IMR-90 (cell line): ENCODE results near the gene KBTBD13. TPM values are rescaled to one million over a fixed set of nuclear protein-coding genes. Genes with fewer than 3 reads are reported as not detected.

Experiments used
- ATAC-seq: fragments of 200-7000 bp; cut with Tn5 transposase; 2 replicates; pipeline ENCODE4 v1.9.1; 2020; ENCODE audit warnings: low read depth, mild to moderate bottlenecking, moderate library complexity
- BruUV-seq: library from RNA; stranded (reverse); fragments of 400-500 nt; replicated peaks from 2 replicates; lab custom pipeline; 2021; lab: Mats Ljungman, UMichigan
- CTCF ChIA-PET: fragments of 300-600 bp; formaldehyde crosslinking; extraction: SDS; loops from one replicate; lab custom pipeline; 2021; ENCODE audit warnings: antibody characterized with exemption; lab: Yijun Ruan, JAX
- POLR2A ChIA-PET: fragments of 300-600 bp; sonication (Branson Sonifier 250); formaldehyde crosslinking; loops from one replicate; lab custom pipeline; 2022; ENCODE audit warnings: antibody characterized with exemption; ENCODE audit not compliant: unreplicated experiment; lab: Charles Lee
- DNase-seq: peaks from one replicate; pipeline ENCODE4 v3.0.0; 2013
- H2AFZ ChIP-seq: replicated peaks from 2 replicates; pipeline ENCODE3; 2013; ENCODE audit warnings: low read length, mild to moderate bottlenecking; ENCODE audit not compliant: poor library complexity
- H2AK5ac ChIP-seq: 2 replicates; pipeline ENCODE4 v1.6.1; 2013; ENCODE audit warnings: low read depth, low read length, inconsistent platforms
- H2AK9ac ChIP-seq: replicated peaks from 2 replicates; pipeline ENCODE3; 2013; ENCODE audit warnings: mild to moderate bottlenecking, low read depth, low read length, moderate library complexity; ENCODE audit not compliant: poor library complexity
- H2BK120ac ChIP-seq: 2 replicates; pipeline ENCODE4 v1.6.1; 2013; ENCODE audit warnings: low read depth, low read length, inconsistent platforms
- H2BK15ac ChIP-seq: 3 replicates; pipeline ENCODE4 v1.6.1; 2013; ENCODE audit warnings: low read depth, low read length, inconsistent platforms
- H2BK20ac ChIP-seq: 2 replicates; pipeline ENCODE4 v1.6.1; 2013; ENCODE audit warnings: low read depth, mild to moderate bottlenecking, inconsistent platforms, low read length, moderate library complexity
- H2BK5ac ChIP-seq: 2 replicates; pipeline ENCODE4 v1.6.1; 2013; ENCODE audit warnings: mild to moderate bottlenecking, low read depth, low read length, inconsistent platforms; ENCODE audit not compliant: poor library complexity, severe bottlenecking
- H3K14ac ChIP-seq: replicated peaks from 2 replicates; pipeline ENCODE4 v1.6.1; 2013; ENCODE audit warnings: low read depth, low read length, inconsistent platforms
- H3K18ac ChIP-seq: 2 replicates; pipeline ENCODE4 v1.6.1; 2013; ENCODE audit warnings: low read depth, low read length, control low read depth
- H3K23ac ChIP-seq: 2 replicates; pipeline ENCODE4 v1.6.1; 2013; ENCODE audit warnings: low read depth, low read length, inconsistent platforms
- H3K27ac ChIP-seq: 2 replicates; pipeline ENCODE4 v1.5.1; 2013; ENCODE audit warnings: mild to moderate bottlenecking, control low read depth, low read length; ENCODE audit not compliant: insufficient read depth
- H3K27me3 ChIP-seq: 2 replicates; pipeline ENCODE4 v1.6.1; 2013; ENCODE audit warnings: low read length; ENCODE audit not compliant: control insufficient read depth, insufficient read depth
- H3K36me3 ChIP-seq: 2 replicates; pipeline ENCODE4 v1.6.1; 2013; ENCODE audit warnings: low read length, mixed read lengths; ENCODE audit not compliant: control insufficient read depth, insufficient read depth
- H3K4ac ChIP-seq: 2 replicates; pipeline ENCODE4 v1.6.1; 2013; ENCODE audit warnings: low read depth, low read length, inconsistent platforms
- H3K4me1 ChIP-seq: 2 replicates; pipeline ENCODE4 v1.6.1; 2013; ENCODE audit warnings: low read length, mixed read lengths; ENCODE audit not compliant: control insufficient read depth, insufficient read depth
- H3K4me2 ChIP-seq: 2 replicates; pipeline ENCODE4 v1.6.1; 2013; ENCODE audit warnings: low read depth, mild to moderate bottlenecking, control low read depth, low read length, moderate library complexity
- H3K4me3 ChIP-seq: 2 replicates; pipeline ENCODE4 v1.5.1; 2013; ENCODE audit warnings: low read depth, mild to moderate bottlenecking, control low read depth, low read length, moderate library complexity; ENCODE audit not compliant: insufficient read depth
- H3K56ac ChIP-seq: 2 replicates; pipeline ENCODE4 v1.6.1; 2013; ENCODE audit warnings: low read length, inconsistent platforms; ENCODE audit not compliant: insufficient read depth; ENCODE audit errors: extremely low read depth
- H3K79me1 ChIP-seq, 2 experiments: 2 replicates each; pipeline ENCODE4 v1.6.1; 2013; ENCODE audit warnings: low read length in 2 of 2, inconsistent platforms in 1 of 2, low read depth in 1 of 2
- H3K9ac ChIP-seq: 2 replicates; pipeline ENCODE4 v1.6.1; 2013; ENCODE audit warnings: low read depth, low read length, control low read depth
- H3K9me1 ChIP-seq: 2 replicates; pipeline ENCODE4 v1.6.1; 2013; ENCODE audit warnings: low read length, inconsistent platforms; ENCODE audit not compliant: insufficient read depth
- H3K9me3 ChIP-seq: 2 replicates; pipeline ENCODE4 v1.6.1; 2013; ENCODE audit warnings: low read length; ENCODE audit not compliant: control insufficient read depth, insufficient read depth
- H4K20me1 ChIP-seq: 2 replicates; pipeline ENCODE4 v1.6.1; 2013; ENCODE audit warnings: low read length, inconsistent platforms; ENCODE audit not compliant: insufficient read depth
- H4K5ac ChIP-seq: 2 replicates; pipeline ENCODE4 v1.6.1; 2013; ENCODE audit warnings: mild to moderate bottlenecking, low read depth, low read length, control low read depth
- H4K8ac ChIP-seq, 2 experiments: 2 replicates each; pipeline ENCODE4 v1.6.1; 2013; ENCODE audit warnings: low read depth in 2 of 2, low read length in 2 of 2, control low read depth in 1 of 2, inconsistent platforms in 1 of 2
- H4K91ac ChIP-seq: 2 replicates; pipeline ENCODE4 v1.6.1; 2013; ENCODE audit warnings: low read depth, low read length, inconsistent platforms; ENCODE audit not compliant: insufficient read depth
- CEBPB ChIP-seq: IDR thresholded peaks from 2 replicates; pipeline ENCODE4 v1.6.1; 2012; ENCODE audit warnings: low read depth, low read length, improper control_type of control experiment
- WGBS, 2 experiments: methylation state at CpG; one replicate each; pipeline versions ENCODE4 v1.1.5 to v1.1.7; 2013; ENCODE audit warnings: missing lambda C conversion rate in 2 of 2; ENCODE audit not compliant: insufficient read length in 1 of 2; ENCODE audit errors: extremely low coverage in 2 of 2; 5-methylcytosine and 5-hydroxymethylcytosine counted together
- dilution Hi-C: fragments of 300-500 bp; cut with HindIII; formaldehyde crosslinking; loops from one replicate; pipeline ENCODE4 v1.14.3; 2018; ENCODE audit warnings: low sequenced_read_pairs; ENCODE audit not compliant: unreplicated experiment
- in situ Hi-C: fragments of 300-500 bp; cut with MboI; formaldehyde crosslinking; loops from 3 replicates; pipeline ENCODE4 v1.14.3; 2019; ENCODE audit warnings: low sequenced_read_pairs, inconsistent platforms, mixed read lengths
- intact Hi-C: fragments of 100-400 bp; cut with micrococcal nuclease; formaldehyde crosslinking; loops from 2 replicates; pipeline ENCODE4 v1.10.0; 2022
- polyA plus RNA-seq, 3 experiments: library from polyadenylated mRNA; depleted of rRNA; stranded (reverse); fragments of >200 nt; gene quantifications; 2 replicates each; pipeline ENCODE4 v1.2.3, GENCODE V29; 2012; ENCODE audit warnings: low replicate concordance in 1 of 3
- total RNA-seq: library from RNA; depleted of rRNA; stranded (reverse); fragments of >200 nt; gene quantifications from 2 replicates; pipeline ENCODE4 v1.2.3, GENCODE V29; 2012
- TF ChIP-seq, protein P1 (sequence below): conservative IDR thresholded peaks from 2 replicates; pipeline ENCODE4 v1.5.1; 2012; ENCODE audit warnings: mild to moderate bottlenecking, low read depth, low read length, improper control_type of control experiment

Gene KBTBD13
- total and polyA plus RNA-seq, 2 of the 4 experiments (the other 2 are of a cell fraction), result not detected

GRCh38 chr15:65089206-65089824, 12.8 kb downstream of the KBTBD13 start:
- peak; percentile 69 for ATAC-seq

More at GRCh38 chr15:65089206-65089824, 12.8 kb downstream of the KBTBD13 start:
- Histone ChIP-seq H3K9me3 (no peaks in the 10 kb centered on the region), H3K27ac (peak overlapping the region; percentile 13; the same call in 1 of the 2 replicates), H3K36me3 (no peaks in the 10 kb centered on the region), H4K5ac (peak overlapping the region; percentile 0; the same call in 1 of the 2 replicates), H2BK120ac (peak overlapping the region; percentile 5; the same call in 1 of the 2 replicates), H3K4me3 (no peak overlapping the region), H3K4ac (peak overlapping the region; percentile 4; the same call in 1 of the 2 replicates), H4K8ac (no peak overlapping the region; a peak in 1 of 4 replicates), H3K79me1 (no peaks in the 10 kb centered on the region), H3K23ac (no peak overlapping the region; the same call in 1 of the 2 replicates), H2BK20ac (peak overlapping the region; percentile 59; the same call in 1 of the 2 replicates), H3K18ac (peak overlapping the region; percentile 16; the same call in 1 of the 2 replicates), H3K14ac (no peak overlapping the region), H3K56ac (no peak overlapping the region), H2BK5ac (no peak overlapping the region), H3K4me2 (peak overlapping the region; percentile 27; the same call in 1 of the 2 replicates), H2BK15ac (peak overlapping the region; percentile 9; the same call in 1 of the 3 replicates), H4K20me1 (no peaks in the 10 kb centered on the region), H4K91ac (no peak overlapping the region), H3K27me3 (peaks cover 19% of the 10 kb centered on the region), H2AFZ (no peak overlapping the region), H3K9ac (no peak overlapping the region), H2AK9ac (no peak overlapping the region), H3K4me1 (peaks cover 27% of the 10 kb centered on the region), H3K9me1 (no peaks in the 10 kb centered on the region), H2AK5ac (peak overlapping the region; percentile 52)
- CTCF ChIA-PET, result interaction anchor here (0.5 to 1.9 kb wide), 3 partner anchors 12 to 56 kb away, joined by 3 to 9 read pairs (median 4); no protein-coding TSS in a partner anchor
- peak; percentile 68 for DNase-seq
- POLR2A ChIA-PET, result no interaction called here
- peak; percentile 80 for TF ChIP-seq CEBPB
- TF ChIP-seq, protein P1, sequence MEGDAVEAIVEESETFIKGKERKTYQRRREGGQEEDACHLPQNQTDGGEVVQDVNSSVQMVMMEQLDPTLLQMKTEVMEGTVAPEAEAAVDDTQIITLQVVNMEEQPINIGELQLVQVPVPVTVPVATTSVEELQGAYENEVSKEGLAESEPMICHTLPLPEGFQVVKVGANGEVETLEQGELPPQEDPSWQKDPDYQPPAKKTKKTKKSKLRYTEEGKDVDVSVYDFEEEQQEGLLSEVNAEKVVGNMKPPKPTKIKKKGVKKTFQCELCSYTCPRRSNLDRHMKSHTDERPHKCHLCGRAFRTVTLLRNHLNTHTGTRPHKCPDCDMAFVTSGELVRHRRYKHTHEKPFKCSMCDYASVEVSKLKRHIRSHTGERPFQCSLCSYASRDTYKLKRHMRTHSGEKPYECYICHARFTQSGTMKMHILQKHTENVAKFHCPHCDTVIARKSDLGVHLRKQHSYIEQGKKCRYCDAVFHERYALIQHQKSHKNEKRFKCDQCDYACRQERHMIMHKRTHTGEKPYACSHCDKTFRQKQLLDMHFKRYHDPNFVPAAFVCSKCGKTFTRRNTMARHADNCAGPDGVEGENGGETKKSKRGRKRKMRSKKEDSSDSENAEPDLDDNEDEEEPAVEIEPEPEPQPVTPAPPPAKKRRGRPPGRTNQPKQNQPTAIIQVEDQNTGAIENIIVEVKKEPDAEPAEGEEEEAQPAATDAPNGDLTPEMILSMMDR, result no peak
- no CpG with 5 or more reads among the region's 5 CpGs for WGBS, 2 experiments
- in situ Hi-C loops (loop anchor here (5.0 to 10.0 kb wide), 2 partner anchors 37 to 55 kb away; no protein-coding TSS in a partner anchor), intact Hi-C loops (no loop called here), dilution Hi-C loops (no loop called here)
- BruUV-seq, result no TSS peak
